ENCODE measurements around the gene MYO9A. TPM values are rescaled to one million over a fixed set of nuclear protein-coding genes. Genes with fewer than 3 reads are reported as not detected.
"Not testable (repeated sequence)": the region's sequence is repeated elsewhere in the genome, so short reads cannot be mapped to it uniquely, and the experiment has no call there.

The MYO9A gene
- total RNA-seq, 1 donor from 2014 or later = 111 TPM

DNA sequence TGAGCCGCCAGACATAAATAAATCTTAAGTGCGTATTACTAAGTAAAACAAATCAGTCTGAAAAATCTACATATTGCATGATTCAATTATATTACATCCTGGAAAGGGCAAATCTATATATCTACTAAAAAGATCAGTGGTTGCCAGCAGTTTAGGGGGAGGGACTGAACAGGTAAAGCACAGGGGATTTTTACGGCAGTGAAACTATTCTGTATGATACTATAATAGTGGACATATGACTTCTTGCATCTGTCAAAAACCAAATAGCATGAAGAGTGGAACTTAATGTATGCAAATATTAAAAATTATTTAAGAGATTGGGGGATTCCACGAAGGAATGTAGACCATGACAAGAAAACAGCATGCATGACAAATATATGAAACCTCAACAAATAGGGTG is 111.6 kb downstream of the MYO9A start:
- TF ChIP-seq, protein P1, sequence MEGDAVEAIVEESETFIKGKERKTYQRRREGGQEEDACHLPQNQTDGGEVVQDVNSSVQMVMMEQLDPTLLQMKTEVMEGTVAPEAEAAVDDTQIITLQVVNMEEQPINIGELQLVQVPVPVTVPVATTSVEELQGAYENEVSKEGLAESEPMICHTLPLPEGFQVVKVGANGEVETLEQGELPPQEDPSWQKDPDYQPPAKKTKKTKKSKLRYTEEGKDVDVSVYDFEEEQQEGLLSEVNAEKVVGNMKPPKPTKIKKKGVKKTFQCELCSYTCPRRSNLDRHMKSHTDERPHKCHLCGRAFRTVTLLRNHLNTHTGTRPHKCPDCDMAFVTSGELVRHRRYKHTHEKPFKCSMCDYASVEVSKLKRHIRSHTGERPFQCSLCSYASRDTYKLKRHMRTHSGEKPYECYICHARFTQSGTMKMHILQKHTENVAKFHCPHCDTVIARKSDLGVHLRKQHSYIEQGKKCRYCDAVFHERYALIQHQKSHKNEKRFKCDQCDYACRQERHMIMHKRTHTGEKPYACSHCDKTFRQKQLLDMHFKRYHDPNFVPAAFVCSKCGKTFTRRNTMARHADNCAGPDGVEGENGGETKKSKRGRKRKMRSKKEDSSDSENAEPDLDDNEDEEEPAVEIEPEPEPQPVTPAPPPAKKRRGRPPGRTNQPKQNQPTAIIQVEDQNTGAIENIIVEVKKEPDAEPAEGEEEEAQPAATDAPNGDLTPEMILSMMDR (IDR thresholded peaks at IDR 0.05; ENCODE audit: partially characterized antibody, unreplicated experiment) = no peak

DNA sequence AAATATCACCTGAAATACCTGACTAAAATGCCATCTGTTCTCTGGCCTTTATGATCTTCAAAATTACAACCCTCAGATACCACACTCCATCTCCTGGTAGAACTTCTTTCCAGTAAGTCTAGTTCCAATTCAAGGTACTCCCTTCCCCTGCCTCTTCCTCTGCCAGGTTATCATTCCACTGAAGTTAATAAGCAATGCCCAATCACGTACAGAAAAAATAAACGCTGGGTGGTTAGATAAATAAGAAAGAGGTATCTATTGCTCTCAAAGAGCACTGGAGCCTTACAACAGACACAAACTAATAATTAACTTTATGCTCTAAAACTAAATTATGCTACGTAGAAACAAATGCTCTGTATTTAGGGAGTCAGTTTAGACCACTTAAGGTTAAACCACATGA is 112.5 kb downstream of the MYO9A start:
- no peaks in the 10 kb centered on the region for H3K4me1 Mint-ChIP-seq (ENCODE audit: low read depth, unreplicated experiment)
- TF ChIP-seq, protein P1 (IDR thresholded peaks at IDR 0.05; ENCODE audit: partially characterized antibody, unreplicated experiment) = no peak
- no peaks in the 10 kb centered on the region for H3K27me3 Mint-ChIP-seq (ENCODE audit: unreplicated experiment)
- H3K27ac Mint-ChIP-seq (ENCODE audit: unreplicated experiment) = no peak overlapping the region
- no peaks in the 10 kb centered on the region for H3K9me3 Mint-ChIP-seq (ENCODE audit: unreplicated experiment)
- no peak for DNase-seq
- H3K36me3 Mint-ChIP-seq (ENCODE audit: unreplicated experiment) = no peaks in the 10 kb centered on the region
- no peak overlapping the region for H3K4me3 Mint-ChIP-seq (ENCODE audit: unreplicated experiment)

More for the DNA sequence above, 111.6 kb downstream of the MYO9A start:
- Mint-ChIP-seq H3K4me1 (ENCODE audit: low read depth, unreplicated experiment) (no peaks in the 10 kb centered on the region), H3K36me3 (ENCODE audit: unreplicated experiment) (no peaks in the 10 kb centered on the region), H3K9me3 (ENCODE audit: unreplicated experiment) (no peaks in the 10 kb centered on the region), H3K27ac (ENCODE audit: unreplicated experiment) (no peak overlapping the region), H3K4me3 (ENCODE audit: unreplicated experiment) (no peak overlapping the region), H3K27me3 (ENCODE audit: unreplicated experiment) (no peaks in the 10 kb centered on the region)
- no peak for DNase-seq

DNA sequence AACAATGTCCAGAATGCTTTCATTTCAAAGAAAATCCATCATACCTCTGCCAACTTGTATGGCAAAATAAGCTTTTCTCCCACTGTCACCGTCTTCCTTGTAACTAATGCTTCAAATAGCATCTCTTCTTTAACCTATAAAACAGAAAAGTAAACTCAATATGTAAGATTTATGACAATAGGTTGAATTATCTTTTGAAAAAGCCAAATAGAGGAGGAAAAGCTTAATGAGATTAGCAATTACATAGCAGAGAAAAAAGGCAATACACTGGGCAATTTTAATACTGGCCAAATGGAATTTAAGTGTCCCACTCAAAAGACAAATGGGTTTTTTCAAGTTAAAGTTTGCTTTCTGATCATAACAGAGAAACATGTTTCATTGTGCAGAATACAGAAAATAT is 118.1 kb downstream of the MYO9A start:
- DNase-seq = no peak
- H3K9me3 Mint-ChIP-seq (ENCODE audit: unreplicated experiment) = no peaks in the 10 kb centered on the region
- no peaks in the 10 kb centered on the region for H3K27me3 Mint-ChIP-seq (ENCODE audit: unreplicated experiment)
- TF ChIP-seq, protein P1 (IDR thresholded peaks at IDR 0.05; ENCODE audit: partially characterized antibody, unreplicated experiment) = no peak
- H3K4me3 Mint-ChIP-seq (ENCODE audit: unreplicated experiment) = no peak overlapping the region
- no peaks in the 10 kb centered on the region for H3K36me3 Mint-ChIP-seq (ENCODE audit: unreplicated experiment)
- no peak overlapping the region for H3K27ac Mint-ChIP-seq (ENCODE audit: unreplicated experiment)
- no peaks in the 10 kb centered on the region for H3K4me1 Mint-ChIP-seq (ENCODE audit: low read depth, unreplicated experiment)

DNA sequence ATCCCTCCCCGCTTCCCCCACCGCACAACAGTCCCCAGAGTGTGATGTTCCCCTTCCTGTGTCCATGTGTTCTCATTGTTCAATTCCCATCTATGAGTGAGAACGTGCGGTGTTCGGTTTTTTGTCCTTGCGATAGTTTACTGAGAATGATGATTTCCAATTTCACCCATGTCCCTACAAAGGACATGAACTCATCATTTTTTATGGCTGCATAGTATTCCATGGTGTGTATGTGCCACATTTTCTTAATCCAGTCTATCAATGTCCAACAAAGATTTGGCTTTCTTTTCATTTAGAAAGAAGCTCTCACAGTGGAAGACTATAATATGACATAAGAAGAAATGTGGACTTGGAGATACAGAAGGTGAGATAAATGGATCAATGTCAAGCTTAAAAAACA is 119.2 kb downstream of the MYO9A start:
- not testable (repeated sequence) for H3K27ac Mint-ChIP-seq (ENCODE audit: unreplicated experiment); H3K36me3 Mint-ChIP-seq (ENCODE audit: unreplicated experiment); H3K4me3 Mint-ChIP-seq (ENCODE audit: unreplicated experiment); H3K9me3 Mint-ChIP-seq (ENCODE audit: unreplicated experiment); H3K27me3 Mint-ChIP-seq (ENCODE audit: unreplicated experiment); H3K4me1 Mint-ChIP-seq (ENCODE audit: low read depth, unreplicated experiment); DNase-seq

DNA sequence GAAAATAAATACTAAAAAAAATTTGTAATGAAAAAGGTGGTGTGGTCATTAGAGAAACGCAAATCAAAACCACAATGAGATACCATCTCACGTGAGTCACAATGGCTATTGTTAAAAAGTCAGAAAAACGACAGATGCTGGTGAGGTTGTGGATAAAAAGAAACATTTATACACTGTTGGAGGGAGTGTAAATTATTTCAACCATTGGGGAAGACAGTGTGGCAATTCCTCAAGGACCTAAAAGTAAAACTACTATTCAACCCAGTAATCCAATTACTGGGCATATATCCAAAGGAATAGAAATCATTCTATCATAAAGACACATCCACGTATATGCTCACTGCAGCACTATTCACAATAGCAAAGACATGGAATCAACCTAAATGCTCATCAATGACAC is 120.3 kb downstream of the MYO9A start:
- TF ChIP-seq, protein P1 (IDR thresholded peaks at IDR 0.05; ENCODE audit: partially characterized antibody, unreplicated experiment) = no peak
- no peak for DNase-seq
- no peak overlapping the region for H3K27ac Mint-ChIP-seq (ENCODE audit: unreplicated experiment)
- H3K36me3 Mint-ChIP-seq (ENCODE audit: unreplicated experiment) = no peaks in the 10 kb centered on the region
- no peak overlapping the region for H3K4me3 Mint-ChIP-seq (ENCODE audit: unreplicated experiment)
- H3K9me3 Mint-ChIP-seq (ENCODE audit: unreplicated experiment) = no peaks in the 10 kb centered on the region
- no peaks in the 10 kb centered on the region for H3K4me1 Mint-ChIP-seq (ENCODE audit: low read depth, unreplicated experiment)
- no peaks in the 10 kb centered on the region for H3K27me3 Mint-ChIP-seq (ENCODE audit: unreplicated experiment)

DNA sequence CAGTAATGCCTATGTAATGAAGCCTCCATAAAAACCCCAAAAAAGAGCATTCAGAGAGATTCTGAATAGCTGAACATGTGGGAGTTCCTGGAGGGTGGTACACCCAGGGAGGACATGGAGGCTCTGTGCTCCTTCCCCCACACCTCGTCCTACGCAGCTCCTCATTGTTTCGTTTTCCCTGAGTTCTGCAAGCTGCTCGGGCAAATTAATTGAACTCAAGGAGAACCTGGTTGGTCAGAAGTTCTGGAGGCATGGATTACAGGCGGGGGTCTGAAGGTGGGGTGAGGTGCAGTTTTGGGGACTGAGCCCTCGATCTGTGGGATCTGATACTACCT is 142.2 kb downstream of the MYO9A start:
- H3K9me3 Mint-ChIP-seq (ENCODE audit: unreplicated experiment) = no peaks in the 10 kb centered on the region
- TF ChIP-seq, protein P1 (IDR thresholded peaks at IDR 0.05; ENCODE audit: partially characterized antibody, unreplicated experiment) = no peak
- H3K4me3 Mint-ChIP-seq (ENCODE audit: unreplicated experiment) = no peak overlapping the region
- H3K27ac Mint-ChIP-seq (ENCODE audit: unreplicated experiment) = no peak overlapping the region
- H3K36me3 Mint-ChIP-seq (ENCODE audit: unreplicated experiment) = no peaks in the 10 kb centered on the region
- no peaks in the 10 kb centered on the region for H3K4me1 Mint-ChIP-seq (ENCODE audit: low read depth, unreplicated experiment)
- peaks cover 3% of the 10 kb centered on the region for H3K27me3 Mint-ChIP-seq (ENCODE audit: unreplicated experiment)
- DNase-seq = no peak
